H1 (cell line): ENCODE measurements around the gene CD34. TPM values are rescaled to one million over a fixed set of nuclear protein-coding genes. Genes with fewer than 3 reads are reported as not detected.

Experiments used
- CTCF ChIA-PET: fragments of 300-600 bp; sonication (Branson Sonifier 250); formaldehyde crosslinking; loops from one replicate; lab custom pipeline; 2021; ENCODE audit not compliant: partially characterized antibody; lab: Charles Lee
- POLR2A ChIA-PET: fragments of 300-600 bp; sonication (Branson Sonifier 250); formaldehyde crosslinking; loops from one replicate; lab custom pipeline; 2021; ENCODE audit warnings: inconsistent platforms; ENCODE audit not compliant: partially characterized antibody; lab: Charles Lee
- DNase-seq, 2 experiments: peaks; one replicate each; pipeline versions ENCODE4 v3.0.0 to v3.0.0-alpha.2; 2010 to 2022; ENCODE audit warnings: low spot score in 2 of 2, low read depth in 1 of 2, mixed read lengths in 1 of 2
- FAIRE-seq: peaks from 2 replicates; lab custom pipeline; 2011; peaks lifted over from hg19 to GRCh38; lab: Jason Lieb, UNC
- H2AFZ ChIP-seq: 2 replicates; pipeline ENCODE4 v1.8.1; 2012; ENCODE audit warnings: low read length, inconsistent platforms
- H2AK5ac ChIP-seq: 2 replicates; pipeline ENCODE4 v1.6.1; 2013; ENCODE audit warnings: low read depth, low read length
- H2BK120ac ChIP-seq: replicated peaks from 2 replicates; pipeline ENCODE3; 2013; ENCODE audit warnings: low read depth, low read length, inconsistent platforms
- H2BK12ac ChIP-seq: 2 replicates; pipeline ENCODE4 v1.6.1; 2013; ENCODE audit warnings: low read depth, low read length
- H2BK15ac ChIP-seq: 2 replicates; pipeline ENCODE4 v1.6.1; 2013; ENCODE audit warnings: low read length
- H2BK20ac ChIP-seq: 2 replicates; pipeline ENCODE4 v1.6.1; 2013; ENCODE audit warnings: low read length
- H2BK5ac ChIP-seq: 2 replicates; pipeline ENCODE4 v1.6.1; 2013; ENCODE audit warnings: low read depth, low read length
- H3K14ac ChIP-seq: 2 replicates; pipeline ENCODE4 v1.6.1; 2013; ENCODE audit warnings: inconsistent platforms; ENCODE audit not compliant: insufficient read length
- H3K18ac ChIP-seq: 2 replicates; pipeline ENCODE4 v1.6.1; 2013; ENCODE audit warnings: low read length; ENCODE audit errors: extremely low read depth
- H3K23ac ChIP-seq: 2 replicates; pipeline ENCODE4 v1.6.1; 2013; ENCODE audit warnings: inconsistent platforms; ENCODE audit not compliant: insufficient read length
- H3K23me2 ChIP-seq: 2 replicates; pipeline ENCODE4 v1.6.1; 2013; ENCODE audit warnings: low read depth, low read length
- H3K27ac ChIP-seq: 2 replicates; pipeline ENCODE4 v1.6.1; 2011; ENCODE audit warnings: low read depth, low read length, inconsistent platforms
- H3K27me3 ChIP-seq, 4 experiments: replicated peaks in 1 of 4; 1 replicate in 1 of 4; 2 replicates in 3 of 4; pipeline versions ENCODE4 v1.6.1 to v1.8.1; 2011 to 2013; ENCODE audit warnings: low read length in 3 of 4, mild to moderate bottlenecking in 3 of 4, inconsistent platforms in 2 of 4, mixed read lengths in 2 of 4, moderate library complexity in 1 of 4; ENCODE audit not compliant: control insufficient read depth in 3 of 4, insufficient read depth in 3 of 4; ENCODE audit errors: extremely low read depth in 1 of 4
- H3K36me3 ChIP-seq, 4 experiments: 2 replicates each; pipeline versions ENCODE4 v1.6.1 to v1.8.1; 2011 to 2013; ENCODE audit warnings: mild to moderate bottlenecking in 4 of 4, low read length in 3 of 4, moderate library complexity in 2 of 4, control low read depth in 1 of 4, inconsistent platforms in 1 of 4; ENCODE audit not compliant: insufficient read depth in 4 of 4, control insufficient read depth in 2 of 4
- H3K4ac ChIP-seq: replicated peaks from 2 replicates; pipeline ENCODE3; 2013; ENCODE audit warnings: low read length, low read depth, mixed read lengths, inconsistent platforms; ENCODE audit not compliant: insufficient read length
- H3K4me1 ChIP-seq, 4 experiments: replicated peaks in 1 of 4; 1 replicate in 1 of 4; 2 replicates in 3 of 4; pipeline versions ENCODE4 v1.6.1 to v1.8.1; 2011 to 2013; ENCODE audit warnings: low read length in 3 of 4, inconsistent platforms in 2 of 4, mixed read lengths in 1 of 4; ENCODE audit not compliant: insufficient read depth in 4 of 4, control insufficient read depth in 3 of 4
- H3K4me2 ChIP-seq, 2 experiments: 2 replicates each; pipeline versions ENCODE4 v1.6.1 to v1.8.1; 2011 to 2013; ENCODE audit warnings: low read depth in 2 of 2, low read length in 2 of 2, control low read depth in 1 of 2, inconsistent platforms in 1 of 2, mild to moderate bottlenecking in 1 of 2; ENCODE audit not compliant: insufficient read depth in 1 of 2
- H3K4me3 ChIP-seq, 4 experiments: fragments of 200-600, 300-600 bp in 1 of 4; sonication (generic), shearing (Covaris generic), sonication (Bioruptor Twin) in 1 of 4; 2 replicates each; pipeline versions ENCODE4 v1.5.1 to v1.8.1; 2011 to 2016; ENCODE audit warnings: low read length in 4 of 4, low read depth in 3 of 4, control low read depth in 2 of 4, inconsistent platforms in 2 of 4, mild to moderate bottlenecking in 2 of 4, mixed read lengths in 1 of 4, moderate library complexity in 1 of 4; ENCODE audit not compliant: insufficient read depth in 2 of 4; ENCODE audit errors: extremely low read depth in 1 of 4
- H3K56ac ChIP-seq: replicated peaks from 2 replicates; pipeline ENCODE3; 2013; ENCODE audit warnings: low read depth, mild to moderate bottlenecking, mixed read lengths, low read length, inconsistent platforms; ENCODE audit not compliant: insufficient read length
- H3K79me1 ChIP-seq: 2 replicates; pipeline ENCODE4 v1.6.1; 2013; ENCODE audit warnings: low read depth, low read length, control low read depth
- H3K79me2 ChIP-seq, 2 experiments: 2 replicates each; pipeline versions ENCODE4 v1.6.1 to v1.8.1; 2012 to 2013; ENCODE audit warnings: low read length in 2 of 2, mild to moderate bottlenecking in 2 of 2, inconsistent platforms in 1 of 2; ENCODE audit not compliant: insufficient read depth in 2 of 2, control insufficient read depth in 1 of 2
- H3K9ac ChIP-seq, 4 experiments: replicated peaks in 1 of 4; 1 replicate in 1 of 4; 2 replicates in 3 of 4; pipeline versions ENCODE4 v1.6.1 to v1.8.1; 2011 to 2013; ENCODE audit warnings: low read depth in 3 of 4, low read length in 3 of 4, control low read depth in 2 of 4, mild to moderate bottlenecking in 2 of 4, moderate library complexity in 2 of 4, inconsistent platforms in 1 of 4; ENCODE audit errors: extremely low read depth in 1 of 4
- H3K9me3 ChIP-seq, 2 experiments: 2 replicates each; pipeline versions ENCODE4 v1.6.1 to v1.8.1; 2012 to 2013; ENCODE audit warnings: mild to moderate bottlenecking in 2 of 2, moderate library complexity in 2 of 2, control low read depth in 1 of 2, inconsistent platforms in 1 of 2, low read depth in 1 of 2, low read length in 1 of 2, mixed read lengths in 1 of 2; ENCODE audit not compliant: insufficient read depth in 2 of 2
- H4K20me1 ChIP-seq, 2 experiments: replicated peaks in 1 of 2; 2 replicates each; pipeline versions ENCODE3 to v1.8.1; 2011 to 2013; ENCODE audit warnings: inconsistent platforms in 2 of 2, low read length in 2 of 2, mild to moderate bottlenecking in 1 of 2; ENCODE audit not compliant: insufficient read depth in 2 of 2, control insufficient read depth in 1 of 2
- H4K5ac ChIP-seq: 2 replicates; pipeline ENCODE4 v1.6.1; 2013; ENCODE audit warnings: low read length, low read depth, mixed read lengths, inconsistent platforms; ENCODE audit not compliant: insufficient read length
- H4K8ac ChIP-seq: 2 replicates; pipeline ENCODE4 v1.8.0; 2013; ENCODE audit warnings: mild to moderate bottlenecking, moderate library complexity, low read length, inconsistent platforms; ENCODE audit not compliant: insufficient read depth; ENCODE audit errors: extremely low read depth
- H4K91ac ChIP-seq: replicated peaks from 2 replicates; pipeline ENCODE3; 2013; ENCODE audit warnings: low read length, mixed read lengths, inconsistent platforms; ENCODE audit not compliant: insufficient read length
- SUZ12 ChIP-seq: fragments of 200-600 bp; sonication (generic); IDR thresholded peaks from 2 replicates; pipeline ENCODE4 v1.6.1; 2012; ENCODE audit warnings: mild to moderate bottlenecking, inconsistent platforms, low read length, moderate library complexity, mixed read lengths
- WGBS, 2 experiments: shearing (Covaris generic) in 1 of 2; methylation state at CpG; one replicate each; pipeline versions ENCODE4 v1.1.6 to v1.1.7; 2013 to 2015; ENCODE audit warnings: low lambda C conversion rate in 2 of 2, mixed read lengths in 2 of 2, inconsistent platforms in 1 of 2, low coverage in 1 of 2, missing lambda C conversion rate in 1 of 2; ENCODE audit not compliant: insufficient replicate concordance in 2 of 2, insufficient coverage in 1 of 2, insufficient read length in 1 of 2; ENCODE audit errors: extremely low coverage in 1 of 2, missing lambda C conversion rate in 1 of 2; 5-methylcytosine and 5-hydroxymethylcytosine counted together
- polyA plus RNA-seq, 7 experiments: library from polyadenylated mRNA; depleted of rRNA in 3 of 7; stranded (reverse) in 5 of 7; unstranded in 2 of 7; fragments of >200 nt in 5 of 7; fragments of 200-250 nt in 2 of 7; gene quantifications; 1 replicate in 5 of 7; 2 replicates in 1 of 7; 4 replicates in 1 of 7; pipeline versions ENCODE4 v1.2.1 to v1.2.3, GENCODE V29; 2011 to 2013; ENCODE audit warnings: missing spikeins in 2 of 7, mixed read lengths in 2 of 7
- total RNA-seq: library from RNA; stranded (reverse); fragmentation: NEBNext Ultra II Directional; extraction: Animal tissue kit (Norgen Biotek cat#: 25700); gene quantifications from 2 replicates; pipeline ENCODE4 v1.2.1, GENCODE V29; 2021

Gene CD34
- total and polyA plus RNA-seq, 2 of the 8 experiments (the other 6 are each of a cell fraction or from before 2014, with no cell fraction given) = 0.39 to 0.54 TPM

DNA sequence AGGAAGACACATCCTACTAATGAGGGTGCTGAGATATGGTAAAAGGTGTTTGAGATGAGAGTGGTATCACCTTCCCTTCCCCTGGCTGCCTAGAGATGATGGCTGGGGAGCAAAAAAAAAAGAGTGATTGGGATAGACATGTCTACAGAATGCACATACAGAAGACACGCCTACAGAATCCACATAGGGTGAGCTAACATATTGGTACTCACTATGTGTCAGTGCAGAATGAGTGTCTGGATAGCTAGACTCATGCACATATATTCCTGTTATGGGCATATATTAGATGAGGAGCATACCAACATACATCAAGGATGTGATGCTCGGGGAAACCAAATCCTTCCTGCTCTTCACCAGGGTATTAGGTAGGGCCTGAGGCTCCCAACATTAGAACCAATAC, 16.2 kb downstream of the CD34 start:
- no peak overlapping the region for H3K27ac ChIP-seq
- no peak overlapping the region for H2AK5ac ChIP-seq
- no peak overlapping the region for H3K4ac ChIP-seq
- no peak overlapping the region for H3K4me3 ChIP-seq
- H3K4me2 ChIP-seq = no peak overlapping the region
- H3K9ac ChIP-seq = no peak overlapping the region
- no peak for TF ChIP-seq SUZ12
- no peak overlapping the region for H3K23ac ChIP-seq
- FAIRE-seq (no peak), DNase-seq (no peak)
- POLR2A ChIA-PET = interaction anchor here (0.6 to 1.5 kb wide), 2 partner anchors 68 to 1780 kb away, joined by 5 to 6 read pairs; no protein-coding TSS in a partner anchor
- peaks cover 0 to 2% (median 0%) of the 10 kb centered on the region in 4 experiments; a peak in 1 of 7 replicates for H3K27me3 ChIP-seq
- no peak overlapping the region for H4K91ac ChIP-seq
- CTCF ChIA-PET = interaction anchor here (0.6 to 7.6 kb wide), 15 partner anchors 9 to 405 kb away, joined by 3 to 106 read pairs (median 4); no protein-coding TSS in a partner anchor
- H2AFZ ChIP-seq = no peak overlapping the region
- H3K79me1 ChIP-seq = no peaks in the 10 kb centered on the region
- H3K14ac ChIP-seq = no peak overlapping the region
- H2BK15ac ChIP-seq = no peak overlapping the region
- H2BK20ac ChIP-seq = no peak overlapping the region
- WGBS, 2 experiments = 94% methylated on average over 2 of the region's 2 CpGs; no CpG with 5 or more reads in 1 of the 2 experiments
- H3K79me2 ChIP-seq = no peaks in the 10 kb centered on the region
- H3K36me3 ChIP-seq = no peaks in the 10 kb centered on the region
- H3K4me1 ChIP-seq = no peaks in the 10 kb centered on the region
- no peaks in the 10 kb centered on the region for H3K23me2 ChIP-seq
- H4K20me1 ChIP-seq = no peaks in the 10 kb centered on the region
- H2BK12ac ChIP-seq = no peak overlapping the region
- H3K18ac ChIP-seq = no peak overlapping the region
- H3K56ac ChIP-seq = no peak overlapping the region
- no peak overlapping the region for H2BK5ac ChIP-seq
- H4K5ac ChIP-seq = no peak overlapping the region
- H4K8ac ChIP-seq = no peak overlapping the region
- no peaks in the 10 kb centered on the region for H3K9me3 ChIP-seq
- no peak overlapping the region for H2BK120ac ChIP-seq
